ENCODE measurements around the gene H6PD. TPM values are rescaled to one million over a fixed set of nuclear protein-coding genes. Genes with fewer than 3 reads are reported as not detected.

Gene H6PD
- total and polyA plus RNA-seq, 4 experiments from 2014 or later: 5.5 to 18.8 (median 15.7) TPM

- Histone ChIP-seq H3K4me1 (ENCODE audit: insufficient read depth, low read length) (peaks cover 40% of the 10 kb centered on the region), H3K27me3 (ENCODE audit: insufficient read depth, low read length) (no peaks in the 10 kb centered on the region), H3K27ac (ENCODE audit: low read depth, low read length) (no peak overlapping the region), H3K4me3 (ENCODE audit: low read length in 2 of 2) (no peak overlapping the region), H3K36me3 (ENCODE audit: insufficient read depth, low read length) (no peaks in the 10 kb centered on the region), H3K9me3 (ENCODE audit: control insufficient read depth in 1 of 2, low read length in 2 of 2) (no peaks in the 10 kb centered on the region)
- ChIA-PET POLR2A (ENCODE audit: partially characterized antibody) (no interaction called here), CTCF (ENCODE audit: partially characterized antibody) (interaction anchor here (1.1 kb wide), 1 partner anchor 249 kb away, joined by 3 read pairs; no protein-coding TSS in a partner anchor)
- H3K4me3 Mint-ChIP-seq: no peak overlapping the region
- H3K27me3 Mint-ChIP-seq: no peaks in the 10 kb centered on the region
- peaks cover 5 to 7% of the 10 kb centered on the region in 2 donors for H3K36me3 Mint-ChIP-seq
- intact Hi-C loops (cut with micrococcal nuclease): no loop called here
- no peak overlapping the region for H3K27ac Mint-ChIP-seq
- no peaks in the 10 kb centered on the region for H3K9me3 Mint-ChIP-seq
- DNase-seq: no peak
- H3K4me1 Mint-ChIP-seq: peaks cover 33 to 53% (median 44%) of the 10 kb centered on the region in 4 donors
Measured at GRCh38 chr1:9241891-9242290, 7.3 kb downstream of the H6PD start.

- no peak overlapping the region for H3K27ac Mint-ChIP-seq
- H3K4me1 Mint-ChIP-seq: peaks cover 32 to 49% (median 41%) of the 10 kb centered on the region in 4 donors
- peaks cover 40% of the 10 kb centered on the region for H3K4me1 ChIP-seq (ENCODE audit: insufficient read depth, low read length)
- POLR2A ChIA-PET (ENCODE audit: partially characterized antibody): no interaction called here
- no peaks in the 10 kb centered on the region for H3K9me3 Mint-ChIP-seq
- peaks cover 6 to 7% of the 10 kb centered on the region in 2 donors for H3K36me3 Mint-ChIP-seq
- CTCF ChIA-PET (ENCODE audit: partially characterized antibody): no interaction called here
- H3K27ac ChIP-seq (ENCODE audit: low read depth, low read length): no peak overlapping the region
- H3K9me3 ChIP-seq (ENCODE audit: control insufficient read depth in 1 of 2, low read length in 2 of 2): no peaks in the 10 kb centered on the region
- intact Hi-C loops (cut with micrococcal nuclease): no loop called here
- no peak for DNase-seq
- no peak overlapping the region for H3K4me3 ChIP-seq (ENCODE audit: low read length in 2 of 2)
- H3K27me3 ChIP-seq (ENCODE audit: insufficient read depth, low read length): no peaks in the 10 kb centered on the region
- H3K36me3 ChIP-seq (ENCODE audit: insufficient read depth, low read length): no peaks in the 10 kb centered on the region
- no peaks in the 10 kb centered on the region for H3K27me3 Mint-ChIP-seq
- no peak overlapping the region for H3K4me3 Mint-ChIP-seq
Measured at GRCh38 chr1:9242338-9242969, 7.9 kb downstream of the H6PD start.

- no peaks in the 10 kb centered on the region for H3K36me3 ChIP-seq (ENCODE audit: insufficient read depth, low read length)
- Mint-ChIP-seq H3K36me3 (peaks cover 8 to 10% of the 10 kb centered on the region in 2 donors), H3K4me3 (no peak overlapping the region), H3K9me3 (no peaks in the 10 kb centered on the region), H3K27me3 (no peaks in the 10 kb centered on the region), H3K4me1 (peaks cover 28 to 43% (median 35%) of the 10 kb centered on the region in 4 donors), H3K27ac (no peak overlapping the region)
- DNase-seq: no peak
- POLR2A ChIA-PET (ENCODE audit: partially characterized antibody): no interaction called here
- CTCF ChIA-PET (ENCODE audit: partially characterized antibody): interaction anchor here (1.0 to 1.5 kb wide), 2 partner anchors 8 to 24 kb away, joined by 3 read pairs; no protein-coding TSS in a partner anchor
- intact Hi-C loops (cut with micrococcal nuclease): no loop called here
- no peaks in the 10 kb centered on the region for H3K27me3 ChIP-seq (ENCODE audit: insufficient read depth, low read length)
- H3K4me3 ChIP-seq (ENCODE audit: low read length in 2 of 2): no peak overlapping the region
- no peaks in the 10 kb centered on the region for H3K9me3 ChIP-seq (ENCODE audit: control insufficient read depth in 1 of 2, low read length in 2 of 2)
- peaks cover 38% of the 10 kb centered on the region for H3K4me1 ChIP-seq (ENCODE audit: insufficient read depth, low read length)
- no peak overlapping the region for H3K27ac ChIP-seq (ENCODE audit: low read depth, low read length)
Measured at GRCh38 chr1:9243066-9243739, 8.6 kb downstream of the H6PD start.

GRCh38 chr1:9244501-9245229 is 10.1 kb downstream of the H6PD start:
- Histone ChIP-seq H3K4me3 (ENCODE audit: low read length in 2 of 2) (no peak overlapping the region), H3K27ac (ENCODE audit: low read depth, low read length) (no peak overlapping the region), H3K36me3 (ENCODE audit: insufficient read depth, low read length) (no peaks in the 10 kb centered on the region), H3K4me1 (ENCODE audit: insufficient read depth, low read length) (peaks cover 24% of the 10 kb centered on the region), H3K9me3 (ENCODE audit: control insufficient read depth in 1 of 2, low read length in 2 of 2) (no peaks in the 10 kb centered on the region), H3K27me3 (ENCODE audit: insufficient read depth, low read length) (no peaks in the 10 kb centered on the region)
- peak overlapping the region in 2 of 7 donors; percentile 19 to 59 for H3K27ac Mint-ChIP-seq
- H3K4me3 Mint-ChIP-seq: peak overlapping the region in 2 of 8 donors; percentile 52 to 58
- H3K4me1 Mint-ChIP-seq: peaks cover 18 to 28% (median 24%) of the 10 kb centered on the region in 4 donors
- intact Hi-C loops (cut with micrococcal nuclease): no loop called here
- H3K27me3 Mint-ChIP-seq: no peaks in the 10 kb centered on the region
- ChIA-PET CTCF (ENCODE audit: partially characterized antibody) (interaction anchor here (1.0 to 1.7 kb wide), 3 partner anchors 9 to 251 kb away, joined by 3 to 4 read pairs (median 3); no protein-coding TSS in a partner anchor), POLR2A (ENCODE audit: partially characterized antibody) (interaction anchor here (1.7 kb wide), 1 partner anchor 9 kb away, joined by 5 read pairs; no protein-coding TSS in a partner anchor)
- DNase-seq: no peak
- no peaks in the 10 kb centered on the region for H3K9me3 Mint-ChIP-seq
- peaks cover 9 to 14% of the 10 kb centered on the region in 2 donors for H3K36me3 Mint-ChIP-seq

- Histone ChIP-seq H3K4me3 (ENCODE audit: low read length in 2 of 2) (no peak overlapping the region), H3K27ac (ENCODE audit: low read depth, low read length) (no peak overlapping the region), H3K27me3 (ENCODE audit: insufficient read depth, low read length) (no peaks in the 10 kb centered on the region), H3K9me3 (ENCODE audit: control insufficient read depth in 1 of 2, low read length in 2 of 2) (no peaks in the 10 kb centered on the region), H3K4me1 (ENCODE audit: insufficient read depth, low read length) (peaks cover 19% of the 10 kb centered on the region), H3K36me3 (ENCODE audit: insufficient read depth, low read length) (no peaks in the 10 kb centered on the region)
- H3K4me1 Mint-ChIP-seq: peaks cover 13 to 22% (median 18%) of the 10 kb centered on the region in 4 donors
- H3K9me3 Mint-ChIP-seq: no peaks in the 10 kb centered on the region
- no peaks in the 10 kb centered on the region for H3K27me3 Mint-ChIP-seq
- CTCF ChIA-PET (ENCODE audit: partially characterized antibody): interaction anchor here (1.7 kb wide), 1 partner anchor 250 kb away, joined by 4 read pairs; no protein-coding TSS in a partner anchor
- intact Hi-C loops (cut with micrococcal nuclease): no loop called here
- peaks cover 8 to 14% of the 10 kb centered on the region in 2 donors for H3K36me3 Mint-ChIP-seq
- H3K27ac Mint-ChIP-seq: no peak overlapping the region
- POLR2A ChIA-PET (ENCODE audit: partially characterized antibody): interaction anchor here (1.7 kb wide), 1 partner anchor 10 kb away, joined by 5 read pairs; no protein-coding TSS in a partner anchor
- DNase-seq: no peak
- no peak overlapping the region for H3K4me3 Mint-ChIP-seq
Measured at GRCh38 chr1:9245230-9245619, 10.7 kb downstream of the H6PD start.

- Histone ChIP-seq H3K36me3 (ENCODE audit: insufficient read depth, low read length) (no peaks in the 10 kb centered on the region), H3K4me1 (ENCODE audit: insufficient read depth, low read length) (peaks cover 14% of the 10 kb centered on the region), H3K9me3 (ENCODE audit: control insufficient read depth in 1 of 2, low read length in 2 of 2) (no peaks in the 10 kb centered on the region), H3K27me3 (ENCODE audit: insufficient read depth, low read length) (no peaks in the 10 kb centered on the region), H3K4me3 (ENCODE audit: low read length in 2 of 2) (no peak overlapping the region), H3K27ac (ENCODE audit: low read depth, low read length) (no peak overlapping the region)
- POLR2A ChIA-PET (ENCODE audit: partially characterized antibody): no interaction called here
- Mint-ChIP-seq H3K9me3 (no peaks in the 10 kb centered on the region), H3K36me3 (peaks cover 6 to 14% of the 10 kb centered on the region in 2 donors), H3K4me3 (no peak overlapping the region), H3K27ac (no peak overlapping the region), H3K27me3 (no peaks in the 10 kb centered on the region), H3K4me1 (peaks cover 10 to 18% (median 15%) of the 10 kb centered on the region in 4 donors)
- CTCF ChIA-PET (ENCODE audit: partially characterized antibody): interaction anchor here (0.6 to 1.7 kb wide), 2 partner anchors 250 to 370 kb away, joined by 3 to 4 read pairs; no protein-coding TSS in a partner anchor
- intact Hi-C loops (cut with micrococcal nuclease): no loop called here
- DNase-seq: no peak
Measured at GRCh38 chr1:9245661-9246060, 11.1 kb downstream of the H6PD start.

- Mint-ChIP-seq H3K27ac (no peak overlapping the region), H3K4me3 (no peak overlapping the region), H3K36me3 (peaks cover 6 to 14% of the 10 kb centered on the region in 2 donors), H3K9me3 (no peaks in the 10 kb centered on the region), H3K27me3 (no peaks in the 10 kb centered on the region), H3K4me1 (peaks cover 10 to 17% (median 14%) of the 10 kb centered on the region in 4 donors)
- Histone ChIP-seq H3K27me3 (ENCODE audit: insufficient read depth, low read length) (no peaks in the 10 kb centered on the region), H3K27ac (ENCODE audit: low read depth, low read length) (no peak overlapping the region), H3K4me3 (ENCODE audit: low read length in 2 of 2) (no peak overlapping the region), H3K9me3 (ENCODE audit: control insufficient read depth in 1 of 2, low read length in 2 of 2) (no peaks in the 10 kb centered on the region), H3K36me3 (ENCODE audit: insufficient read depth, low read length) (no peaks in the 10 kb centered on the region), H3K4me1 (ENCODE audit: insufficient read depth, low read length) (peaks cover 11% of the 10 kb centered on the region)
- intact Hi-C loops (cut with micrococcal nuclease): no loop called here
- ChIA-PET POLR2A (ENCODE audit: partially characterized antibody) (no interaction called here), CTCF (ENCODE audit: partially characterized antibody) (interaction anchor here (0.6 kb wide), 1 partner anchor 369 kb away, joined by 3 read pairs; no protein-coding TSS in a partner anchor)
- DNase-seq: no peak
Measured at GRCh38 chr1:9246215-9246614, 11.6 kb downstream of the H6PD start.

Data from CD4-positive, alpha-beta memory T cell (primary cell).